Sigmoid colon (tissue), 4 donors: ENCODE results near the gene FZD2.

ENCODE experiments used
- CTCF ChIP-seq, 4 experiments: fragments of 450-650 bp in 3 of 4; fragments of 200-600 bp in 1 of 4; IDR thresholded peaks; one replicate each; pipeline ENCODE4 v1.5.1; 2016 to 2019; ENCODE audit warnings: antibody characterized with exemption in 4 of 4, mild to moderate bottlenecking in 3 of 4, moderate library complexity in 2 of 4
- POLR2A ChIP-seq, 2 donors: fragments of 450-650 bp; IDR thresholded peaks; one replicate each; pipeline ENCODE4 v1.6.1; 2016; ENCODE audit warnings: antibody characterized with exemption in 2 of 2, mild to moderate bottlenecking in 2 of 2, moderate library complexity in 2 of 2
- POLR2AphosphoS5 ChIP-seq, 4 donors: sonication (generic); formaldehyde crosslinking; IDR thresholded peaks; one replicate each; pipeline ENCODE4 v1.6.1; 2017; ENCODE audit warnings: antibody characterized with exemption in 4 of 4

GRCh38 chr17:44555099-44555498 is 2.2 kb upstream of the FZD2 start:
- TF ChIP-seq CTCF (IDR thresholded peaks at IDR 0.05): no peak
- no peak for TF ChIP-seq POLR2A (IDR thresholded peaks at IDR 0.05)
- TF ChIP-seq POLR2AphosphoS5 (IDR thresholded peaks at IDR 0.05): no peak
